Measurements from ENCODE around the gene LENG9. TPM values are rescaled to one million over a fixed set of nuclear protein-coding genes. Genes with fewer than 3 reads are reported as not detected.

LENG9 gene
- total and polyA plus RNA-seq, 2 of the 13 experiments (the other 11 are each of a cell fraction or from before 2014, with no cell fraction given) = 0.75 to 2.9 TPM

- TF ChIP-seq ZNF34 (CRISPR knock-in tag; IDR thresholded peaks at IDR 0.05; ENCODE audit: borderline replicate concordance) (0 out of 2 replicates have a peak, but pooled peaks have one; percentile 33), DDIT3 (CRISPR knock-in tag; IDR thresholded peaks at IDR 0.05) (no peak), TCF7 (IDR thresholded peaks at IDR 0.05; ENCODE audit: low read depth) (no peak), ZNF136 (CRISPR knock-in tag; IDR thresholded peaks at IDR 0.05; ENCODE audit: low read depth) (0 out of 2 replicates have a peak, but pooled peaks have one; percentile 19), RFX1 (IDR thresholded peaks at IDR 0.05) (no peak), GABPB1 (CRISPR knock-in tag; IDR thresholded peaks at IDR 0.05) (no peak), KDM5B (CRISPR knock-in tag; IDR thresholded peaks at IDR 0.05; ENCODE audit: borderline replicate concordance) (no peak), FUBP1 (CRISPR knock-in tag; IDR thresholded peaks at IDR 0.05; ENCODE audit: borderline replicate concordance) (no peak), ZBTB7A (CRISPR knock-in tag; IDR thresholded peaks at IDR 0.05) (no peak), SP2 (CRISPR knock-in tag; IDR thresholded peaks at IDR 0.05) (no peak), LRRFIP1 (CRISPR knock-in tag; conservative IDR thresholded peaks at IDR 0.05) (no peak), SNAPC5 (CRISPR knock-in tag; IDR thresholded peaks at IDR 0.05; ENCODE audit: borderline replicate concordance) (0 out of 2 replicates have a peak, but pooled peaks have one; percentile 10), ZNF790 (CRISPR knock-in tag; IDR thresholded peaks at IDR 0.05; ENCODE audit: borderline replicate concordance) (no peak), ZBTB39 (CRISPR knock-in tag; IDR thresholded peaks at IDR 0.05) (no peak), SP140L (CRISPR knock-in tag; IDR thresholded peaks at IDR 0.05; ENCODE audit: borderline replicate concordance) (no peak), FOXC1 (CRISPR knock-in tag; IDR thresholded peaks at IDR 0.05; ENCODE audit: borderline replicate concordance) (0 out of 2 replicates have a peak, but pooled peaks have one; percentile 66), KLF6 (CRISPR knock-in tag; IDR thresholded peaks at IDR 0.05) (no peak), BHLHE40 (IDR thresholded peaks at IDR 0.05; ENCODE audit: low read length) (no peak), MTERF4 (CRISPR knock-in tag; IDR thresholded peaks at IDR 0.05) (no peak), ZSCAN29 (CRISPR knock-in tag; conservative IDR thresholded peaks at IDR 0.05) (no peak)
Observed at GRCh38 chr19:54464044-54464629, 559 bp upstream of the LENG9 start (continued).

Data from HepG2 (cell line).